Mesothelial cell of epicardium (in vitro differentiated cells): ENCODE results near the gene POU2F1. TPM values are rescaled to one million over a fixed set of nuclear protein-coding genes. Genes with fewer than 3 reads are reported as not detected.

Source experiments
- DNase-seq, 2 experiments: peaks; one replicate each; pipeline ENCODE4 v3.0.0; 2021; ENCODE audit warnings: low spot score in 2 of 2; ENCODE audit not compliant: unreplicated experiment in 2 of 2
- H3K27ac Mint-ChIP-seq: 2 replicates; pipeline ENCODE4 v1.8.0; 2021; ENCODE audit warnings: mixed read lengths
- H3K27me3 Mint-ChIP-seq: 2 replicates; pipeline ENCODE4 v1.8.0; 2021; ENCODE audit warnings: low read depth, mixed read lengths
- H3K36me3 Mint-ChIP-seq: 2 replicates; pipeline ENCODE4 v1.8.0; 2021; ENCODE audit warnings: mixed read lengths
- H3K4me1 Mint-ChIP-seq: 2 replicates; pipeline ENCODE4 v1.8.0; 2021; ENCODE audit warnings: mixed read lengths
- H3K4me3 Mint-ChIP-seq: 2 replicates; pipeline ENCODE4 v1.8.0; 2021; ENCODE audit warnings: mild to moderate bottlenecking, moderate library complexity, mixed read lengths
- H3K9me3 Mint-ChIP-seq: 2 replicates; pipeline ENCODE4 v1.8.0; 2021; ENCODE audit warnings: mixed read lengths
- CTCF ChIP-seq: fragments of 200-600 bp; sonication (generic); IDR thresholded peaks from one replicate; pipeline ENCODE4 v1.5.0; 2021; ENCODE audit warnings: antibody characterized with exemption; ENCODE audit not compliant: unreplicated experiment
- total RNA-seq: library from RNA; stranded (reverse); gene quantifications from 3 replicates; pipeline ENCODE4 v1.2.1, GENCODE V29; 2021

POU2F1 gene
- total RNA-seq, 1 donor from 2014 or later = 32.8 TPM

- no peaks in the 10 kb centered on the region for H3K4me1 Mint-ChIP-seq
- DNase-seq = no peak
- H3K4me3 Mint-ChIP-seq = no peak overlapping the region
- H3K27ac Mint-ChIP-seq = no peak overlapping the region
- no peaks in the 10 kb centered on the region for H3K9me3 Mint-ChIP-seq
- no peaks in the 10 kb centered on the region for H3K36me3 Mint-ChIP-seq
- no peak for TF ChIP-seq CTCF
- H3K27me3 Mint-ChIP-seq = no peaks in the 10 kb centered on the region
These were observed 38.2 kb downstream of the POU2F1 start for GRCh38 chr1:167258858-167259257.

GRCh38 chr1:167262836-167263235 lies 42.1 kb downstream of the POU2F1 start:
- no peaks in the 10 kb centered on the region for H3K9me3 Mint-ChIP-seq
- H3K4me3 Mint-ChIP-seq = no peak overlapping the region
- TF ChIP-seq CTCF = no peak
- no peaks in the 10 kb centered on the region for H3K27me3 Mint-ChIP-seq
- no peak for DNase-seq
- H3K36me3 Mint-ChIP-seq = no peaks in the 10 kb centered on the region
- H3K4me1 Mint-ChIP-seq = peaks cover 2% of the 10 kb centered on the region
- H3K27ac Mint-ChIP-seq = no peak overlapping the region

GRCh38 chr1:167263344-167263743 lies 42.7 kb downstream of the POU2F1 start:
- DNase-seq = no peak
- Mint-ChIP-seq H3K4me3 (no peak overlapping the region), H3K27ac (no peak overlapping the region), H3K9me3 (no peaks in the 10 kb centered on the region), H3K4me1 (peaks cover 5% of the 10 kb centered on the region), H3K27me3 (no peaks in the 10 kb centered on the region), H3K36me3 (no peaks in the 10 kb centered on the region)
- no peak for TF ChIP-seq CTCF

GRCh38 chr1:167263819-167264464 lies 43.3 kb downstream of the POU2F1 start:
- Mint-ChIP-seq H3K4me3 (no peak overlapping the region), H3K36me3 (no peaks in the 10 kb centered on the region), H3K27ac (no peak overlapping the region), H3K9me3 (no peaks in the 10 kb centered on the region), H3K4me1 (peaks cover 7% of the 10 kb centered on the region), H3K27me3 (no peaks in the 10 kb centered on the region)
- DNase-seq = no peak
- TF ChIP-seq CTCF = no peak

- no peak for DNase-seq
- H3K9me3 Mint-ChIP-seq = no peaks in the 10 kb centered on the region
- H3K27ac Mint-ChIP-seq = no peak overlapping the region
- TF ChIP-seq CTCF = no peak
- H3K4me1 Mint-ChIP-seq = peaks cover 17% of the 10 kb centered on the region
- H3K4me3 Mint-ChIP-seq = no peak overlapping the region
- no peaks in the 10 kb centered on the region for H3K36me3 Mint-ChIP-seq
- H3K27me3 Mint-ChIP-seq = no peaks in the 10 kb centered on the region
These were observed 46.3 kb downstream of the POU2F1 start for GRCh38 chr1:167266965-167267364.
